Erythroblast (primary cell): ENCODE measurements around the gene TUBB.

Experiments
- GATA1 ChIP-seq: IDR thresholded peaks from 2 replicates; pipeline ENCODE4 v1.6.1; 2011; ENCODE audit warnings: low read depth, mild to moderate bottlenecking, control low read depth, low read length, moderate library complexity
- POLR2A ChIP-seq: IDR thresholded peaks from 2 replicates; pipeline ENCODE4 v1.6.1; 2011; ENCODE audit warnings: mild to moderate bottlenecking, low read length

GRCh38 chr6:30757261-30757904 lies 37.2 kb downstream of the TUBB start:
- TF ChIP-seq POLR2A: no peak
- TF ChIP-seq GATA1: no peak
